Measurements from ENCODE around the gene CABP4.
"Not testable (repeated sequence)": the region's sequence is repeated elsewhere in the genome, so short reads cannot be mapped to it uniquely, and the experiment has no call there.

CABP4 gene

DNA sequence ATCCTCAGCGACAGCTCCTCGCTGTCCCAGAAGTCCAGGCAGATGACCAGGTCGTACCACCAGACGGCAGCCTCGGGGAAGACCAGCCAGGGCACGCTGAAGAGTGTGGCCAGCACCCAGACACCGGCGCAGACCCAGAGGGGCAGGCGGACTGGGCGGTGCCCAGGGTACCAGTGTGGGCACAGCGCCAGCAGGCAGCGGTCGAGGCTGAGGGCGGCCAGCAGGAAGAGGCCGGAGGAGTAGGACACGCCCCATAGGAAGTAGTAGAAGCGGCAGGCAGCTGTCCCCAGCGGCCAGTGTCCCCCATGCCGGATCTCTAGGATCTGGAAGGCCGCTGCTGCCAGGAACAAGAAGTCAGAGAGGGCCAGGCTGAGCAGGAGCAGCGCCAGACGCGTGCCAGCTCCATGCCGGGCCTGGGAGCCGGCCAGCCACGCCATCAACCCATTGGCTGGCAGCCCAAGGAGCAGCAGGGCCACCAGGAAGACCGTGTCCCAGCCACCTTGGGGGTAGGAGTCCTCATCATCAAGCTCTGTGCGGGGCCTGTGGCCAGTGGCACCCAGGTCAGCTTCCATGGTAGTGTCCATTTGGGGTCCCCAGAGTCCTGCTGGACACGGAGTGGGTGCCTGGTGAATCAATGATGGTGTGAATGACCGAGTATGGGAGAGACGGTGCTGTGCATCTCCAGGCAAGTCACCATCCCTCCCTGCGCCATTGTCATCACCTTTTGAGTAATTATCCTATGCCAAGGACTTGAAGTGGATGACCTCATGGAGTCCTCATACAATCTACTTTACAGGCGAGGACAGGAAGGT is 2.8 kb upstream of the CABP4 start, which contains the start of gene GPR152:
GPR152 (minus strand) TSS at position 589 of the 812 bp plus-strand sequence; CDS start at position 584, 5 bp downstream.
- no peak within 1 kb of the TSS for H3K4me3 Mint-ChIP-seq
- H3K36me3 Mint-ChIP-seq (ENCODE audit: low read depth) = no peaks in the 10 kb centered on the region
- peaks cover 26% of the 10 kb centered on the region for H3K4me1 Mint-ChIP-seq (ENCODE audit: low read depth)
- no peaks in the 10 kb centered on the region for H3K27me3 Mint-ChIP-seq
- no peaks in the 10 kb centered on the region for H3K9me3 Mint-ChIP-seq
- no peak within 1 kb of the TSS for H3K27ac Mint-ChIP-seq

GRCh38 chr11:67453816-67454732 is 1.1 kb upstream of the CABP4 start:
- no peaks in the 10 kb centered on the region for H3K9me3 Mint-ChIP-seq
- H3K4me1 Mint-ChIP-seq (ENCODE audit: low read depth) = peaks cover 16% of the 10 kb centered on the region
- no peak overlapping the region for H3K4me3 Mint-ChIP-seq
- H3K27ac Mint-ChIP-seq = no peak overlapping the region
- H3K27me3 Mint-ChIP-seq = no peaks in the 10 kb centered on the region
- no peaks in the 10 kb centered on the region for H3K36me3 Mint-ChIP-seq (ENCODE audit: low read depth)

GRCh38 chr11:67456068-67456705 is 1.0 kb downstream of the CABP4 start:
- Mint-ChIP-seq H3K27me3 (no peaks in the 10 kb centered on the region), H3K27ac (no peak overlapping the region), H3K36me3 (ENCODE audit: low read depth) (no peaks in the 10 kb centered on the region), H3K4me1 (ENCODE audit: low read depth) (peaks cover 20% of the 10 kb centered on the region), H3K4me3 (no peak overlapping the region), H3K9me3 (no peaks in the 10 kb centered on the region)

- H3K27ac Mint-ChIP-seq = no peak overlapping the region
- no peaks in the 10 kb centered on the region for H3K27me3 Mint-ChIP-seq
- peaks cover 17% of the 10 kb centered on the region for H3K4me1 Mint-ChIP-seq (ENCODE audit: low read depth)
- no peak overlapping the region for H3K4me3 Mint-ChIP-seq
- H3K36me3 Mint-ChIP-seq (ENCODE audit: low read depth) = no peaks in the 10 kb centered on the region
- H3K9me3 Mint-ChIP-seq = no peaks in the 10 kb centered on the region
Measured at GRCh38 chr11:67457453-67457852, 2.3 kb downstream of the CABP4 start.

DNA sequence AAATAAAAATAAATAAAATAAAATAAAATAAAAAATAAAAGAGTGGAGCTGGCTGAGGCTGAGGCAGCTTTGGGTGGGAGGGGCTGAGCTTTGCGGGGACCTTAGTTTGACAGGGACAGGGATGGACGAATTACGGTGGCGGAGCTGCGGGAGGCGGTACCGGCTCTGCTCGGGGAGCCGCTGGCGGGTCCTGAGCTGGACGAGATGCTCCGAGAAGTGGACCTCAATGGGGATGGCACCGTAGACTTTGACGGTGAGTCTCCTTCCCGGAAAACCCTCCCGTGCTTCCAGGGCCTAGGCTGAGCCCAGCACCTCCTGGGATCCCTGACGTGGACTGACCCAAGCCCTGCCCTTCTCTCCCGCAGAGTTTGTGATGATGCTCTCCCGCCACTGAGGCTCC is 3.1 kb downstream of the CABP4 start:
- Mint-ChIP-seq H3K27ac (no peak overlapping the region), H3K36me3 (ENCODE audit: low read depth) (no peaks in the 10 kb centered on the region), H3K27me3 (no peaks in the 10 kb centered on the region), H3K4me3 (no peak overlapping the region), H3K9me3 (no peaks in the 10 kb centered on the region), H3K4me1 (ENCODE audit: low read depth) (peaks cover 17% of the 10 kb centered on the region)

GRCh38 chr11:67463186-67463585 is 8.0 kb downstream of the CABP4 start:
- no peak overlapping the region for H3K27ac Mint-ChIP-seq
- H3K4me1 Mint-ChIP-seq (ENCODE audit: low read depth) = peaks cover 44% of the 10 kb centered on the region
- H3K4me3 Mint-ChIP-seq = no peak overlapping the region

DNA sequence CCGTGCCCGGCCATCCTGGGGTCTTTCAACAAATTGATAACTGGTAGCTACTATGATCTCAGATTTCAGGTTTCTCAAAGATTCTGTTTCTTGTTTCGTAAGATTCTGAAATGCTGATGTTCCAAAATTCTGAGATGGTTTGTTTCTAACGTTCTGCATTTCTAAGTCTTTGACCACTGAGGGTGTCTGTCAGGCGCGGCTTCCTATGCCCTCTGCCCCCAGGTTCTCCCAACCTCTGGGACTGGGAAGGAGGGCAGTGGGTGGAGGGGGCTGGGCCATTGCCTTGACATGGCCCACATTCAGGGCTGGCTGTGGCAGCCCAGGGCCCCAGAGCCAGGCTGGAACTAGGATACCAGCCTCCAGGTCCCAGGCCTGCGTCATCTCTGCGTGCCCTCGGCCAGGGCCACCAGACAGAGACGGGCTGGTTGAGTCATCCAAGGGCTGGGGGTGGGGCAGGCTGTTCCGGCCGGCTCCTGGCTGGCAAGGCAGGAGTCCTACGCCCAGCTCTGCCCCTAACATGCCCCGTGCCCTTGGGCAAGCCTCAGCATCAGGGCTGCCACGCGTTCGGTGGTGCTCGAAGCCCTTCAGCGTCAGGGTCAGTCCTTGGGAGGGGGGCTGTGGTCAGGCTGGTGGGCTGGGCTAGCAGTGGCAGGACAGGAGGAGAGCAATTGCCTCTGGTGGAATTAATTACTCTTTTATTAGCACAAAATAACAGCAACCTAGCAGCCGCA is 8.7 kb downstream of the CABP4 start:
- peaks cover 44% of the 10 kb centered on the region for H3K4me1 Mint-ChIP-seq (ENCODE audit: low read depth)
- peak overlapping the region; percentile 87 for H3K4me3 Mint-ChIP-seq
- H3K9me3 Mint-ChIP-seq = no peaks in the 10 kb centered on the region
- H3K36me3 Mint-ChIP-seq (ENCODE audit: low read depth) = no peaks in the 10 kb centered on the region
- peak overlapping the region; percentile 55 for H3K27ac Mint-ChIP-seq
- no peaks in the 10 kb centered on the region for H3K27me3 Mint-ChIP-seq

More at GRCh38 chr11:67463186-67463585, 8.0 kb downstream of the CABP4 start:
- no peaks in the 10 kb centered on the region for H3K36me3 Mint-ChIP-seq (ENCODE audit: low read depth)
- H3K27me3 Mint-ChIP-seq = no peaks in the 10 kb centered on the region
- no peaks in the 10 kb centered on the region for H3K9me3 Mint-ChIP-seq

DNA sequence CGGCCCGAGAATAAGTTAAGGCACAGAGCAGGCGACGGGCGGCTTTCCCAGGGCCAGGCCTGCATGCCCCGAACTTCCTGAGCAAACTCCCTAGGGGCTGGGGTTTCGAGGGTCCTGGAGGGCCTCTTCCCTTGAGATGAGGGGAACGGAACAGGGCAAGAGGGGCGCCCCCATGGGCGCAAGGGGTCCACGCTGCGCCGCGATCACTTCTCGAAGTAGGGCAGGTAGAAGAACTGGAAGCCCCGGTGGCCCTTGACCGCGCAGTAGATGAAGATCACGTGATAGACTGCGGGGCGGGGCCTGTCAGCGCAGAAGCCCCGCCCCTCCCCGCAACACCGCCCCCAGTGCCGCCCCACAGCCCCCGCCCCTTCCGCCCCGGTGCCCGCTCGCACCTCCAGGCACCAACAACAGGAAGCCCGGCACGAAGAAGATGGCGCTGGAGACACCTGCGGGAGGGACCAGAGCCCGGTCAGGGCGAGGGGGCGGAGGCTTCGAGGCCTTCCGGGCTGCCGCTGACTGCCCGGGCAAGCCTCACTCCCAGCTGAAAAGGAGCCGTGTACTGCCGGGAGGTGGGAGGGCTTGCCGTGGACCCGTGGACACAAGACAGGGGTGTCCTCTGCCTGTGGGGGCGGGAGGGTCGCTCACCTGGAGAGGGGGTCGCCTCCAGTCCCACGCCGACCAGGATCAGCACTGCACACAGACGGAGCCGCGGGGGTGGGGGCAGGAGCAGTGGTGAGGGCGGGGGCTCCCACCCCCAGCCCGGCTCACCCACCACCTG is 9.4 kb downstream of the CABP4 start:
- H3K4me1 Mint-ChIP-seq (ENCODE audit: low read depth) = peaks cover 42% of the 10 kb centered on the region
- no peaks in the 10 kb centered on the region for H3K36me3 Mint-ChIP-seq (ENCODE audit: low read depth)
- peak overlapping the region; percentile 85 for H3K27ac Mint-ChIP-seq
- H3K9me3 Mint-ChIP-seq = no peaks in the 10 kb centered on the region
- H3K27me3 Mint-ChIP-seq = no peaks in the 10 kb centered on the region
- H3K4me3 Mint-ChIP-seq = peak overlapping the region; percentile 87

DNA sequence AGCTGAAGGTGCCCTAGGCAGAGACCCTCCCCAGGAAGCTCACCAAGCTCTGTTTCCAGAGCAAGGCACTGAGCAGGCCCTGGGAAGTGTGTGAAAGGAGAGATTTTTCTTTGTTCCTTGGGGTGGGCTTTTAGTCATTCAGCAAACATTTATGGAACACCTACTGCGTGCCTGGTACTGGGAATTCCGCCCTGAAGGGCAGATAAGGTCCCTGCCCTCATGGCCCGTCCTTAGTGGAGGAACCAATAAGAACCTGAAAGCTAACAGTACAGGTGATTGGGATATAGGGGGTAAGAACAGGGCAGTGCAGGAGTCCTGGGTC is 10.0 kb downstream of the CABP4 start:
- H3K4me3 Mint-ChIP-seq = peak overlapping the region; percentile 87

DNA sequence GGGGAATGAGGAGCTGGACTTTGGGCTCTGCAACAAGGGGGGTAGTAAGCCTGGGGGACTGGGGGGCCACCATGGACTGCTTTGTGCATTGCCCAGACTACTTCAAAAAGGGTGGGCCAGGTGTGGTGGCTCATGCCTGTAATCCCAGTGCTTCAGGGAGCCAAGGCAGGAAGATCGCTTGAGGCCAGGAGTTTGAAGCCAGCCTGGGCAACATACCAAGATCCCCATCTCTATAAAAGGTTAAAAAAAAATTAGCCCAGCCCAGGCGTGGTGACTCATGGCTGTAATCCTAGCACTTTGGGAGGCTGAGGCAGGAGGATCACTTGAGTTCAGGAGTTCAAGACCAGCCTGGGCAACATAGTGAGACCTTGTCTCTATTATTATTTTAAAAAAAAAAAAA is 10.4 kb downstream of the CABP4 start:
- Mint-ChIP-seq H3K27ac (peak overlapping the region; percentile 85), H3K4me3 (peak overlapping the region; percentile 87), H3K4me1 (ENCODE audit: low read depth) (peaks cover 37% of the 10 kb centered on the region)
- not testable (repeated sequence) for H3K36me3 Mint-ChIP-seq (ENCODE audit: low read depth); H3K27me3 Mint-ChIP-seq; H3K9me3 Mint-ChIP-seq

More for the DNA sequence above, 10.0 kb downstream of the CABP4 start:
- peak overlapping the region; percentile 85 for H3K27ac Mint-ChIP-seq
- no peaks in the 10 kb centered on the region for H3K36me3 Mint-ChIP-seq (ENCODE audit: low read depth)
- H3K27me3 Mint-ChIP-seq = no peaks in the 10 kb centered on the region
- H3K4me1 Mint-ChIP-seq (ENCODE audit: low read depth) = peaks cover 37% of the 10 kb centered on the region
- no peaks in the 10 kb centered on the region for H3K9me3 Mint-ChIP-seq

GRCh38 chr11:67466367-67466766 is 11.2 kb downstream of the CABP4 start:
- H3K9me3 Mint-ChIP-seq = no peaks in the 10 kb centered on the region
- no peaks in the 10 kb centered on the region for H3K36me3 Mint-ChIP-seq (ENCODE audit: low read depth)
- no peak overlapping the region for H3K4me3 Mint-ChIP-seq
- peaks cover 35% of the 10 kb centered on the region for H3K4me1 Mint-ChIP-seq (ENCODE audit: low read depth)
- no peak overlapping the region for H3K27ac Mint-ChIP-seq
- no peaks in the 10 kb centered on the region for H3K27me3 Mint-ChIP-seq

GRCh38 chr11:67466962-67467771 is 12.0 kb downstream of the CABP4 start:
- peaks cover 35% of the 10 kb centered on the region for H3K4me1 Mint-ChIP-seq (ENCODE audit: low read depth)
- H3K4me3 Mint-ChIP-seq = peak overlapping the region; percentile 91
- H3K27ac Mint-ChIP-seq = peak overlapping the region; percentile 88
- no peaks in the 10 kb centered on the region for H3K9me3 Mint-ChIP-seq
- H3K36me3 Mint-ChIP-seq (ENCODE audit: low read depth) = no peaks in the 10 kb centered on the region
- H3K27me3 Mint-ChIP-seq = no peaks in the 10 kb centered on the region

DNA sequence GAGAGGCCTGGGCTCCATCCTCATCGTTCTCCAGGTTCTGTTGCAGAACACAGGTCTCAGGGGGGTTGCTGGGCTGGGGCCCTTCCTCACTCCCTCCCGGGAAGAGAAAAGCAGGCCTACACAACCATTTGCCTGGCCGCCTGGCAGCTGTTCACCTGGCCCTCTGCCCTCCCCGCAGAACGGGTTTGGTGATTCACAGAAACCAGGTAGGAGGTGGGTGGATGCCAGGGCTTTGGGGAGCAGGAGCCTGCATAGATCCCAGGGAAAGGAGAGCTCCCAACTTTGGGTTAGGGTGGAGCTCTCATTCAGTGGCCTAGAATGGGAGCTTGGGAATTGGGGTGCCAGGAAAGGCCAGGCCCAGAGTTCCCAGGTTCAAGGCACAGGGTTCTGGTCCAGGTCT is 12.9 kb downstream of the CABP4 start:
- H3K36me3 Mint-ChIP-seq (ENCODE audit: low read depth) = no peaks in the 10 kb centered on the region

More for the DNA sequence above, 12.9 kb downstream of the CABP4 start:
- Mint-ChIP-seq H3K27me3 (no peaks in the 10 kb centered on the region), H3K27ac (peak overlapping the region; percentile 88), H3K4me1 (ENCODE audit: low read depth) (peaks cover 35% of the 10 kb centered on the region), H3K9me3 (no peaks in the 10 kb centered on the region), H3K4me3 (peak overlapping the region; percentile 91)

Measured in stimulated activated naive CD8-positive, alpha-beta T cell treated with anti-CD3 and anti-CD28 coated beads, Interleukin-15, Interleukin-2, amounts not matched to agents 100 ng/mL and 50 ng/mL, for 24 hours (primary cell).